ENCODE results near the gene MYD88. TPM values are rescaled to one million over a fixed set of nuclear protein-coding genes. Genes with fewer than 3 reads are reported as not detected.
A peak's percentile ranks its signal among the peaks of the same experiment; 100 is the strongest.
"Not testable (repeated sequence)": the region's sequence is repeated elsewhere in the genome, so short reads cannot be mapped to it uniquely, and the experiment has no call there.

The MYD88 gene
- polyA plus RNA-seq, 4 donors, result 26.6 to 28.8 (median 27.6) TPM

DNA sequence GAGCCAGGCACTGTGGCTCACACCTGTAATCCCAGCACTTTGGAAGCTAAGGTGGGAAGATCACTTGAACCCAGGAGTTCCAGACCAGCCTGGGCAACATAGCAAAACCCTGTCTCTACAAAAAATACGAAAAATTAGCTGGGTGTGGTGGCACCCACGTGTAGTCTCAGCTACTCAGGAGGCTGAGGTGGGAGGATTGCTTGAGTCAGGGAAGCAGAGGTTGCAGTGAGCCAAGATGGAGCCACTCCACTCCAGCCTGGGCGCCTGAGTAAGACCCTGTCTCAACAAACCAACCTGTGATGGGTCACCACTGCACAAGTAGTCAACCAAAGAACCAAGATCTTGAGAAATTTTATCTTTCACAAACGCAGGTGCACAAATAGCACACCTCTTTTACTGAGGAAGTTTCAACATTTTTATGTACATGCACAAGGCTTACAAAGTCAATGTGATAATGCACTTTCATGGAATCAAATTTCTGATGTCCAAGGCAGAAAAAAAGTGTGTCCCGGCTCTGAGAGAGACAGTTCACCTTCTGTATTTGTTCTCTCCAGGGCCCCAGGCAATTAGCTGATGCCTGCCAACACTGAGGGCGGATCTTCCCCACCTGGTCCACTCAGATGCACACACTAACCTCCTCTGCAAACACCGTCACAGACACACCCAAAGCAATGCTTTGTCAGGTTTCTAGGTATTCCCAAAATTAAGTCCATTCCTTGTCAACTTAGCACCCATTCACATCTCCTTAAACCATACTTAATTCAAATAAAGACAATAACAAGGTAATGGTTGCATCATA, 13.9 kb upstream of the MYD88 start:
- no peak for DNase-seq (ENCODE audit: low read depth in 4 of 4, low spot score in 3 of 4)

DNA sequence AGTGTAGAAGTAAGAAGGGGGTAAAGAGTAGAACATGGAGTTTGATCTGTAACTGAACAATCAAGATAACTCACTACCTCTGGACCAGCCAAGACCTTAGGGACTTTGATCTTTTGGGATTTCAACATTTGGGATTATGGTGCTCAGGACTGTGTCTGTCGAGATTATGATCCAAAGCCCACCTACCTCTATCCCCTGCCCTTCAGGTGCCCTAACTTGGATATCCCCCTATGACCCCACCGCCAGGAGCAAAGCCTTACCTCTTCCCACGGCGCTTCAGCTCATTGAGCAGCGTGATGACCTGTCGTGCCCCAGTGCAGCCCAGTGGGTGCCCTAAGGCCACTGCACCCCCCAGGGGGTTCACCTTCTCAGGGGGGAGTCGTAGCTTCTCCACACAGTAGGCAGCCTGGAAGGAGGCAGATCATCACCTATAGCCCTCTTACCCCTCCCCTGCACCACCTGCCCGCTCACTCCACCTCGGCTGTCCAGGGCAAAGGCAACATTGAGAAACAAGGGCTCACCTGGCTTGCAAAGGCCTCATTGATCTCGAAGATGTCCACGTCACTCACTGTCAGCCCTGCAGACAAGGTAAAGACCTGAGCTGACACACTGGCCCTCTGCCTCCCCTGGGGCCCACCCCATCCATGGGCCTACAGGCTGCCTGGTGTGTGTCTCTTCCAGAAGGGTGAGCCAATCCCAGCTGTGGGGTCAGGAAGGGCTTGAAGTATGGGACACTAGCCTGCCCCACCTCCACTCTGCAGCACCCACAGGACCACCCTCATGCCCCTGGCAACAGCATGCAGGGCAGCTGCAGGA, 12.9 kb upstream of the MYD88 start:
- no peak for DNase-seq (ENCODE audit: low read depth in 4 of 4, low spot score in 3 of 4)

GRCh38 chr3:38126121-38126892, 12.2 kb upstream of the MYD88 start:
- no peak for DNase-seq (ENCODE audit: low read depth in 4 of 4, low spot score in 3 of 4)

- no peak for DNase-seq (ENCODE audit: low read depth in 4 of 4, low spot score in 3 of 4)
Observed at GRCh38 chr3:38127611-38128302, 10.7 kb upstream of the MYD88 start.

DNA sequence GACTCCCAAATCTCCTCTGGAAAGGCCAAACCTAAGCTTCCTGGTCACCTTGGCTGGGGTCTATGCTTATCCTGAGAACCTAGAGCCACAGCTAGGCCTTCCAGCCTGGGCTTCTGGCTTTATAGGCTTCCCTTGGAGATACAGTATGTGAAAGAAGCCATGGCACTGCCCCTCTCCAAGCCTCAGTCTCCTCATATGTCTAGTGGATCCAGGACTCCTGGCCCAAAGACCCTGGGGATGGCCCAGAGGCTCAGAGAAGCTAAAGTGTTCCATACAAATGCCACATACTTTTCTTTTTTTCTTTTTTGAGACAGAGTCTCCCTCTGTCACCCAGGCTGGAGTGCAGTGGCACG, 10.2 kb upstream of the MYD88 start:
- DNase-seq (ENCODE audit: low read depth in 4 of 4, low spot score in 3 of 4), result no peak

- DNase-seq (ENCODE audit: low read depth in 4 of 4, low spot score in 3 of 4), result no peak
Observed at GRCh38 chr3:38129058-38129457, 9.4 kb upstream of the MYD88 start.

GRCh38 chr3:38130631-38131065, 7.8 kb upstream of the MYD88 start:
- no peak for DNase-seq (ENCODE audit: low read depth in 4 of 4, low spot score in 3 of 4)

GRCh38 chr3:38131621-38132369, 6.7 kb upstream of the MYD88 start:
- peak in 1 of 4 donors; percentile 20 for DNase-seq (ENCODE audit: low read depth in 4 of 4, low spot score in 3 of 4)

GRCh38 chr3:38133209-38133556, 5.3 kb upstream of the MYD88 start:
- no peak for DNase-seq (ENCODE audit: low read depth in 4 of 4, low spot score in 3 of 4)

DNA sequence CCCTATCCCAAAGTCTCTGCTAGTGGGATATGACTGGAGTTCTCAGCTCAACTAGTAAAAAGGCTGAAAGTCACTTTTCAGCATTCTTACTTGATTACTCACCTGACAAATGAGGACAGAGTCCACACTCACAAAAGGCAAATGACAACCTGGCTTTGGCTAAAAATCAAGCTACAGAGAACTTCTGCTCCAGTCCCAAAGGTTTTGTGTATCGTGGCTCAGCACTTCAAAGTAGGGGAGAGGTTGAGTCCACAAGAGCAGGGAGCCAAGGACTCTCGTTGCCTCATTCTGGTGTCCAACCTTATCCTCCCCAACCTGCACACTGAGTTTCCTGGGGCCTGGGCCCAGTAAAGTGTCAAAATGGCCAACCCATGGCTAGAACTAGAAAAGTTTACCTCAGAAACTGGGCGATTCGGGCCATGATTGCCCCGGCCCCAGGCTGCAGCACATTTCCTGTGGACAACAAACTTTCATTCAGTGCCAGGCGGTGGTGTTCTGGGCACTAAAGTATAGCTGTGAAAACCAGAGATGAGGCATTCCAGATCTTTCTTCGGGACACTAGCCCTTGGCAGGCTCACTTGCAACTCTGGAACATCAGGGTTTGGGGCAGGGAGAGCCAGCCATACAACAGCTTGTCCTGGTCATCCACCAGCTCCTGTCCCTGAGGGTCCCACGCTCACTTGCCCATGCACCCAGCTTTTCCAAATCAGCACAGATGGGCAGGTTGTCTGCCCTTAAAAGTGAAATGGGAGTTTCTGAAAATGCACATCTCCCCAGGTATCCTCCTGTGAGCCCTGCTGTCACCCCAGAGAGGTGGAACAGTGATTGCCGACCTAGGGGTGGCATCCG, 4.7 kb upstream of the MYD88 start:
- no peak for DNase-seq (ENCODE audit: low read depth in 4 of 4, low spot score in 3 of 4)

DNA sequence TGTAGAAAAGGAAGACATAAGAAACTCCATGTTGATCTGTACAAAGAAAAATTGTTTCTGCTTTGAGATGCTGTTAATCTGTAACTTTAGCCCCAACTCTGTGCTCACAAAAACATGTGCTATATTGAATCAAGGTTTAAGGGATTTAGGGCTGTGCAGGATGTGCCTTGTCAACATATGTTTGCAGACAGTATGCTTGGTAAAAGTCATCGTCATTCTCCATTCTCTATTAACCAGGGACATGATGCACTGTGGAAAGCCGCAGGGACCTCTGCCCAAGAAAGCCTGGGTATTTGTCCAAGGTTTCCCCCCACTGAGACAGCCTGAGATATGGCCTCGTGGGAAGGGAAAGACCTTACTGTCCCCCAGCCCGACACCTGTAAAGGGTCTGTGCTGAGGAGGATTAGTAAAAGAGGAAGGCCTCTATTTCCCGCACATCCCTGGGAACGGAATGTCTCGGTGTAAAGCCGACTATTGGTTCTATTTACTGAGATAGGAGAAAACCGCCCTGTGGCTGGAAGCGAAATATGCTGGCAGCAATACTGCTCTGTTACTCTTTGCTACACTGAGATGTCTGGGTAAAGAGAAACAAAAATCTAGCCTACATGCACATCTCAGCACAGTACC, 3.8 kb upstream of the MYD88 start:
- not testable (repeated sequence) for DNase-seq (ENCODE audit: low read depth in 4 of 4, low spot score in 3 of 4)

GRCh38 chr3:38135621-38136277, 2.7 kb upstream of the MYD88 start:
- DNase-seq (ENCODE audit: low read depth in 4 of 4, low spot score in 3 of 4), result not testable (repeated sequence)

DNA sequence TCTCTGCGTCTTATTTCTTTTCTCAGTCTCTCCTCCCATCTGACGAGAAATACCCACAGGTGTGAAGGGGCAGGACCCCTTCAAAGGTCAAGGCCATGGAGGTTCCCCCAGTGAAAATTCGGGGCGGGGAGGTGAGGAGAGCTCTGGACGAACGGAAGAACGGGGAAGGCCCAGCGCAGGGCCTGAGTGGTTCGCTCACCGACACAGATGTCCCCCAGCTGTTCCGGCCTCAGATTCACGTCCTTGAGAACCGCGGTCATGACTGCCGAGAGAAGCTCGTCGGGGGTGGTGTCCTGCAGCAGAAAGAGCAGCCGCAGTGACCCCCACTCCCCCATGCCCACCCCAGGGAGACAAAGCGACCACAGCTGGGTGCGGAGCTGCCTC, 2.1 kb upstream of the MYD88 start:
- DNase-seq (ENCODE audit: low read depth in 4 of 4, low spot score in 3 of 4), result peak in 1 of 4 donors; percentile 32

- DNase-seq (ENCODE audit: low read depth in 4 of 4, low spot score in 3 of 4), result peak; percentile 95 to 98 (median 97)
Observed at GRCh38 chr3:38136777-38137614, 1.5 kb upstream of the MYD88 start, which contains the start of gene ACAA1. ACAA1 (minus strand) TSS chr3:38137127; CDS start chr3:38137035, 92 bp downstream.

- DNase-seq (ENCODE audit: low read depth in 4 of 4, low spot score in 3 of 4), result no peak
Observed at GRCh38 chr3:38137615-38138348, 679 bp upstream of the MYD88 start.

- DNase-seq (ENCODE audit: low read depth in 4 of 4, low spot score in 3 of 4), result no peak
Observed at GRCh38 chr3:38139191-38139590, 730 bp downstream of the MYD88 start.
